ENCODE measurements around the gene SLC12A7. TPM values are rescaled to one million over a fixed set of nuclear protein-coding genes. Genes with fewer than 3 reads are reported as not detected.

Gene SLC12A7
- total and polyA plus RNA-seq, 9 of the 15 experiments (the other 6 are each of a cell fraction or from before 2014, with no cell fraction given): 0.01 to 3.1 (median 0.56) TPM

- TF ChIP-seq TCF15 (CRISPR knock-in tag; IDR thresholded peaks at IDR 0.05) (no peak), HSF4 (CRISPR knock-in tag; IDR thresholded peaks at IDR 0.05; ENCODE audit: borderline replicate concordance) (no peak), ZNF398 (CRISPR knock-in tag; IDR thresholded peaks at IDR 0.05) (no peak), ZNF696 (CRISPR knock-in tag; conservative IDR thresholded peaks at IDR 0.05) (no peak), CREM (IDR thresholded peaks at IDR 0.05; ENCODE audit: low read depth) (0 out of 2 replicates have a peak, but pooled peaks have one; percentile 34), NEUROD1 (IDR thresholded peaks at IDR 0.05; ENCODE audit: borderline replicate concordance, low read depth, low read length, partially characterized antibody) (peak; percentile 32), ZNF282 (CRISPR knock-in tag; IDR thresholded peaks at IDR 0.05) (no peak), FOXO4 (CRISPR knock-in tag; IDR thresholded peaks at IDR 0.05) (no peak), POLR3A (IDR thresholded peaks at IDR 0.05; ENCODE audit: borderline replicate concordance, extremely low read depth, insufficient read depth, insufficient read length) (no peak), KLF16 (IDR thresholded peaks at IDR 0.05) (peak; percentile 42; the same call in 1 of the 2 replicates), FOSL1 (tag; conservative IDR thresholded peaks at IDR 0.05) (no peak), RNF219 (CRISPR knock-in tag; IDR thresholded peaks at IDR 0.05) (no peak), PHF8 (IDR thresholded peaks at IDR 0.05; ENCODE audit: borderline replicate concordance, low read length) (no peak), DMBX1 (CRISPR knock-in tag; IDR thresholded peaks at IDR 0.05; ENCODE audit: borderline replicate concordance) (no peak), NUFIP1 (IDR thresholded peaks at IDR 0.05; ENCODE audit: partially characterized antibody) (no peak), ZNF518B (CRISPR knock-in tag; IDR thresholded peaks at IDR 0.05) (no peak)
These were observed 28.4 kb upstream of the SLC12A7 start (continued) for GRCh38 chr5:1140171-1140817.

Measured in K562 (cell line).